ENCODE data around the gene HSPG2.

The HSPG2 gene

GRCh38 chr1:21854090-21854750 is 82.9 kb downstream of the HSPG2 start:
- in situ Hi-C loops (cut with HindIII; ENCODE audit: low pct_ligation_motif_present, low sequenced_read_pairs) = no loop called here
- H3K4me3 ChIP-seq (ENCODE audit: low read depth, low read length) = no peak overlapping the region
- peaks cover 55% of the 10 kb centered on the region for H3K36me3 ChIP-seq (replicated peaks)

GRCh38 chr1:21853131-21853427 is 84.0 kb downstream of the HSPG2 start:
- TF ChIP-seq CTCF (IDR thresholded peaks at IDR 0.05; ENCODE audit: low read depth, low read length, missing control alignments) = no peak
- peaks cover 64% of the 10 kb centered on the region for H3K36me3 ChIP-seq (replicated peaks)
- in situ Hi-C loops (cut with HindIII; ENCODE audit: low pct_ligation_motif_present, low sequenced_read_pairs) = no loop called here
- no peaks in the 10 kb centered on the region for H3K27me3 ChIP-seq (replicated peaks)
- H3K27ac ChIP-seq = no peak overlapping the region
- H3K4me3 ChIP-seq (ENCODE audit: low read depth, low read length) = no peak overlapping the region
- DNase-seq = no peak

More at GRCh38 chr1:21854090-21854750, 82.9 kb downstream of the HSPG2 start:
- Histone ChIP-seq H3K27ac (no peak overlapping the region), H3K27me3 (replicated peaks) (no peaks in the 10 kb centered on the region)
- TF ChIP-seq CTCF (IDR thresholded peaks at IDR 0.05; ENCODE audit: low read depth, low read length, missing control alignments) = no peak
- DNase-seq = no peak

GRCh38 chr1:21852282-21853130 is 84.6 kb downstream of the HSPG2 start:
- TF ChIP-seq CTCF (IDR thresholded peaks at IDR 0.05; ENCODE audit: low read depth, low read length, missing control alignments) = no peak
- peaks cover 70% of the 10 kb centered on the region for H3K36me3 ChIP-seq (replicated peaks)
- no peak overlapping the region for H3K27ac ChIP-seq
- no peaks in the 10 kb centered on the region for H3K27me3 ChIP-seq (replicated peaks)
- in situ Hi-C loops (cut with HindIII; ENCODE audit: low pct_ligation_motif_present, low sequenced_read_pairs) = no loop called here
- H3K4me3 ChIP-seq (ENCODE audit: low read depth, low read length) = no peak overlapping the region
- no peak for DNase-seq

GRCh38 chr1:21851430-21852250 is 85.5 kb downstream of the HSPG2 start:
- TF ChIP-seq CTCF (IDR thresholded peaks at IDR 0.05; ENCODE audit: low read depth, low read length, missing control alignments) = no peak
- no peak overlapping the region for H3K27ac ChIP-seq
- H3K27me3 ChIP-seq (replicated peaks) = no peaks in the 10 kb centered on the region
- H3K36me3 ChIP-seq (replicated peaks) = peaks cover 67% of the 10 kb centered on the region
- DNase-seq = no peak
- in situ Hi-C loops (cut with HindIII; ENCODE audit: low pct_ligation_motif_present, low sequenced_read_pairs) = no loop called here
- H3K4me3 ChIP-seq (ENCODE audit: low read depth, low read length) = no peak overlapping the region

GRCh38 chr1:21849909-21850576 is 87.1 kb downstream of the HSPG2 start:
- H3K27me3 ChIP-seq (replicated peaks) = no peaks in the 10 kb centered on the region
- in situ Hi-C loops (cut with HindIII; ENCODE audit: low pct_ligation_motif_present, low sequenced_read_pairs) = no loop called here
- no peak overlapping the region for H3K4me3 ChIP-seq (ENCODE audit: low read depth, low read length)
- DNase-seq = no peak
- no peak overlapping the region for H3K27ac ChIP-seq
- H3K36me3 ChIP-seq (replicated peaks) = peaks cover 61% of the 10 kb centered on the region
- no peak for TF ChIP-seq CTCF (IDR thresholded peaks at IDR 0.05; ENCODE audit: low read depth, low read length, missing control alignments)
